Stimulated activated CD4-positive, alpha-beta T cell treated with anti-CD3 and anti-CD28 coated beads, Interleukin-2, amount 100 ng/mL, for 48 hours (primary cell): ENCODE measurements around the gene OR52B6.
"Not testable (repeated sequence)": the region's sequence is repeated elsewhere in the genome, so short reads cannot be mapped to it uniquely, and the experiment has no call there.

Source experiments
- DNase-seq, 2 donors: peaks; one replicate each; pipeline ENCODE4 v3.0.0-alpha.2; 2020

The OR52B6 gene

DNA sequence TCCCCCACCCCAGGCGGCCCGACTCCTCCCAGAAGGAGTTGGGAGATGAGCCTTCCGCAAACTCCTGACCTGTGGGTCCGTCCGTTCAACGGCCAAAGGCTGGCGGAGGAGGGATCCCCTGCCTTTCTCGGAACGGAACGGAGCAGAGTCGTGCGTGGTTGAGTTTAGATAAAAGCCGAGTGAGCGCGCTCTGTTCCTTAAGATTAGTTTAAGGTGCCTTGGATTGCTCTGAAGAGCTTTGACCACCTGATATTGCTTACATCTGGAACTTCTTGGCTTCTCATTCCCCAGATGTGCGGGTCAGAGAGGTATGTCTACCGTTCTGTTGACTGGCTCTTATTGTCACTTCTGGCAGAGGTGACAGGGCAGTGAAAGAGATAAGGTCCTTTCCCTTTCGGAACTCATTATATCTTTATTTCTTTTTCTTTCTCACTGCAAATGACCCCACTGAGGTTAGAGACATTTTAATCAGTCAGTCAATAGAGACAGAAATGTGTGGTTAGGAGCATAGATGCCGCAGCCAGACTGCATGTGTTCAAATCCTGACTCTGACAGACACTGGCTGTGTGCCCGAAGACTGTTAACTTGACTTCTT lies 16.0 kb downstream of the OR52B6 start, which contains the start of gene TRIM6:
Gene TRIM6, plus strand, starts transcription at position 31 of the 595 bp plus-strand sequence. Its CDS starts 261 bp downstream, at position 292.
- no peak for DNase-seq

DNA sequence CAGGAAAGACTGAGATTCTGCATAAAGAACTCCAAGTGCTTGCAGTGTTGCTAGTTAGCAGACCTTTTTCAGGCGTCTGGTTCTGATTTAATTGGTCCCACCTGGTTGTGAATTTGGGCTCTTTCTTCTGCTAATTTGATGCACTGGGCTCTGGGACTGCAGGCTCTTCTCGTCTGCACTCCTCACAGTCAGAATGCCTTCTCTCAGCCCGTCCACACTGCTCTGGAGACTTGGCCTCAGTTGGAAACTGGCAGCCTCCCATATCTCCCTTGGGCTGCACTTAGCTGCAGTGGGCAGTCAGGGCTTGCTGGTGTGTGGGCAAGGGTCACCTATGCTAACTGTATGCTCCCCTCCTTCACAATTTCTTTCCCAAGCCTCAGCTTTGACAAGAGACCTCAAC lies 17.3 kb downstream of the OR52B6 start:
- no peak for DNase-seq

- peak; percentile 30 to 32 for DNase-seq
Observed at GRCh38 chr11:5600374-5600851, 19.7 kb downstream of the OR52B6 start.

DNA sequence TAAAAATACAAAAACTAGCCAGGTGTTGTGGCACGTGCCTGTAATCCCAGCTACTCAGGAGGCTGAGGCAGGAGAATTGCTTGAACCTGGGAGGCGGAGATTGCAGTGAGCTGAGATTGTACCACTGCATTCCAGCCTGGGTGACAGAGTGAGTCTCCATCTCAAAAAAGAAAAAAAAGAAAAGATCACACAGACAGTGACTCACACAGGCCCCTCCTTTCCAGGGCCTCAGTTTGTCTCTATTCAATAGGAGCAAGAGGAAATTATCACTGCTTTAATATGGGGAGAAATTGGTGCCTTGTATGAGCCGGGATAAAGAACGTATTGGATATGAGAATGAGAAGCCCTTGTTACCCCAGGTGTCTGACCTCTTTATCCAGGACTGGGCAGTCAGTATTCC lies 22.1 kb downstream of the OR52B6 start:
- DNase-seq: not testable (repeated sequence)

GRCh38 chr11:5603326-5603725 lies 22.6 kb downstream of the OR52B6 start:
- DNase-seq: no peak

GRCh38 chr11:5604896-5605295 lies 24.2 kb downstream of the OR52B6 start:
- DNase-seq: no peak

DNA sequence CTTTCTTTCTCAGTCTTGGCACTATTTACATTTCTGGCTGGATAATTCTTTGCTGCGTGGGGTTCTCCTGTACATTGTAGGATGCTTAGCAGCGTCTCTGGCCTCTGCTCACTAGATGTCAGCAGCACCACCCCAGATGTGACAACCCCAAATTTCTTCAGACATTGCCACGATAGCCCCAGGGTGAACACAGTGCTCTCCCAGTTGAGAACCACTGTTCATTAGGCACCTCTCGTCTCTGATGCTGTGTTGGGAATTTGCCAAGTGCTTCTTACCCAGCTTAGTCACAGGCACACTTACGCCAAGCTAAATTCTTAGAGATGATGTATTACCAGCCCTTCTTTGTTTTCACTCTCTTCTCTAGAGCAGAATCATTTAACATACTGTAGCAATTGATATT lies 25.2 kb downstream of the OR52B6 start:
- DNase-seq: no peak

- DNase-seq: no peak
Observed at GRCh38 chr11:5608808-5609207, 28.1 kb downstream of the OR52B6 start.

- no peak for DNase-seq
Observed at GRCh38 chr11:5610446-5610845, 29.8 kb downstream of the OR52B6 start.

DNA sequence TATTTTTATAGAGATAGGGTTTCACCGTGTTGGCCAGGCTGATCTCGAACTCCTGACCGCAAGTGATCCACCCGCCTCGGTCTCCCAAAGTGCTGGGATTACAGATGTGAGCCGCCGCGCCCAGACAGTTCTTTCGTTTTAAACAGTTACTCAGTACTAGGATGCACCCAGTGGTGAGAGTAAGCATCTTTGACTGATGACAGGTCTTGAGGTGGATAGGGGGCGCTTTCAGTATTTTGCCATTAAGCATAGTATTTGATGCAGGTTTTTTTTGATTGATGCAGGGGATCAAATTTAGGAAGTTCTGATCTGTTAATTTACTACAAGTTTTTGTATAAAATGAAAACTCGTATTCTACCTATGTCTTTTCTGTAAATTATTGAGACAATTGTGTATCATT lies 30.9 kb downstream of the OR52B6 start:
- no peak for DNase-seq

GRCh38 chr11:5618807-5619206 lies 38.1 kb downstream of the OR52B6 start:
- no peak for DNase-seq

DNA sequence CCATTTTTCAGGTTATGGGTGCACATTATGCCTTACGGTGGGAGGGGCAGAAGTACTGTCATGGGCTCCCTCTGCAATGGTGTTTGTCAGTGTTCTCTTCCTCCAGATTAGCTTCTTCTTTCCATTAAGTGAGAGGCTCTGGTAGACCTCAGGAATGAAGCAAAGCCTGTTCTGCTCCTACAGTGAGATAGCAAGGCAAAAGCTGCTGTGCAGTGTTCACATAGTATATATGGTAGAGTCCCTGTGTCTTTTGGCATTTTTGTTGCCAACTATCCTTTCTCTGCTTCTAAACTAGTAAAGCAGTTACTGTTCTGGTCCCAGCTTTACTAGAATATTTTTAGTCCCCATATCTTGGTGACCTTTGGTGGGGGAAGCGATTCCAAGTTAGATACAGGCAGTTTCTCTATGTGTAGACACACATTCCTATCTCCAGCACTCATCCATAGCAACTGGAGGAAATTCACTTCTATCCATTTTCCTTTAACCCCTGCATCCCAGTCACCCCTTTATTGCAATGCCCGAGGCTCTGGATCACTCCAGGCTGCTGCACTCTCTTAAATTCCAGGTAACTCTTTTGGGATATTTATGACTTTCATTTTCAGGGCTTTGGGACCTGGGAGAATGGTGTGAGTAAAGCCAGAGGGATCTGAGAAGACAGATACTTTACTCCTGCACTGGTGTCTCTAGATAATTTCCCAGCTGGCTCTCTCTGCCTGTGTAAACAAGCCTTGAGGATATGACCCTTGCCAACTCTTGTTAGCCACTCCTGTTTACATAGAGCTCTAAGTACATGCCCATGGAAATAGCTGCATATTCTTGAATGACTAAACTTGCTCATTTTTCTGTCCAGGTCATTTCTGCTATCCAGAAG lies 40.2 kb downstream of the OR52B6 start:
- no peak for DNase-seq

DNA sequence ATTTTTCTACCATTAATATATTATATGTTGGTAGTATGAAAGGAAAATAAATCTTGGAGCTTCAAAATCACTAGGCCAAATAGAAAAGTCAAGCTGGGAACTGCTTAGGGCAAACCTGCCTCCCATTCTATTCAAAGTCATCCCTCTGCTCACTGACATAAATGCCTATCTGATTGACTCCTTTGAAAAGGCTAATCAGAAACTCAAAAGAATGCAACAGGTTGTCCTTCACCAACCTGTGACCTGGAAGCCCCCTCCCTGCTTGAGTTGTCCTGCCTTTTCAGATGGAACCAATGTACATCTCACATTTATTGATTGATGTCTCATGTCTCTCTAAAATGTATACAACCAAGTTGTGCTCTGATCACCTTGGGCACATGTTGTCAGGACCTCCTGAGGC lies 40.9 kb downstream of the OR52B6 start:
- no peak for DNase-seq

GRCh38 chr11:5622802-5623201 lies 42.1 kb downstream of the OR52B6 start:
- DNase-seq: no peak

GRCh38 chr11:5624489-5625279 lies 44.0 kb downstream of the OR52B6 start, which contains the start of gene TRIM34:
TRIM34 (plus strand) TSS chr11:5625001; CDS start chr11:5632332, 7,331 bp downstream.
- peak; percentile 16 to 41 for DNase-seq

DNA sequence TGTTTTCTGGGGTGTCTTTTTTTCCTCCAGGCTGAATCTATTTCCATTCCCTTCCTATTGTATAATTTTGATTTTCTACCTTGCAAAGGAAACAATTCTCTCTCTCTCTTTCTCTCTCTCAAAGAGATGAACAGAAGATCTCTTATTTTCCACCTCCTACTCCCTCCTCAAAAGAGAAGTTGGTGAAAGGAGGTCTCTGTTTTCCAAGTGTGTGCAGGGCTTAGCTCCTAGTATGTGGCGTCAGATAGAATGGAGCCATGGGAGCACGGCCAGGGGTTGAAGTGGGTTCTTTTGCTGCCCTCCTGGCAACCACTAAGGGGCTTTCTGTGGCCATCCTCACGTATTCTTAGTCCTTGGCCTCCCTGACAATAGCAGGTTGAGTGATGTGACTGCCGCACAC lies 44.6 kb downstream of the OR52B6 start:
- DNase-seq: no peak

DNA sequence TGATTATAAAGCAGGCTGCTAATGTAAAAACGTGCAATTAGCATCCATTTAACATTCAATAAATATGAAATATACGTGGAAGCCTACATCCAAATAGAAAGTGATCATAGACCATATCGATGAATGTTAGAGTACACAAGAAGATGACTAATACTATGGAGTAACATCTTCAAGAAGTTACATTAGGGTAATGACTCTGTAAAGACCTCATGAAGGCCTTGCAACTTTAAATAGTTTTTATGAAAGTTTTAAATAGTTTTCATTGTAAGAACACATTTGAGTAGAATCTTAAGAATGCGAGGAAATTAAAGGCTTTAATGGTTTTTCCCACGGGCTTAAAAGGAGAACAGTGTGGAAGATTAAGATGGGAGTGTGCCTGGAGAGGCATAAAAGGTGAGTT lies 45.5 kb downstream of the OR52B6 start:
- DNase-seq: no peak

DNA sequence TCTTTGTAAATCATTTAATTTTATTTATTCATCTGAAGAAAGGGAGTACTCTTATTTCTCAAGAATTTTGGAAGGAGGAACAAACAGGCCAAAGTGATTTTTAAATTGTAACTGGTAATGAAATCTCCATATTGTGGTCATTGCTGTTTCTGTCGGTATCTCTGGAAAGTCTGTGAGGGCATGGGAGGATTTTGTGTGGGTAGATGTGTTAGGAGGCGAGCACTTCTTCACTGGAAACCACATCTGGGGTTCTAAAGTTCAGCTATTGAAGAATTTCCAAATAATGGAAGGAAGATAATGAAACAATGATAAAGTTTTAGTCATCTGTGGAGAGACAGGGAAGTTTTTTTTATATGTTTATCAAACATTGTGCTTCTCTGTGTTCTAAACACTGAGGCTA lies 50.7 kb downstream of the OR52B6 start:
- no peak for DNase-seq
